Liver (tissue), 9 donors: ENCODE data around the gene CARD11. TPM values are rescaled to one million over a fixed set of nuclear protein-coding genes. Genes with fewer than 3 reads are reported as not detected.

ENCODE experiments used
- DNase-seq: peaks from one replicate; pipeline ENCODE4 v3.0.0-alpha.2; 2017; ENCODE audit warnings: low spot score
- H3K27ac ChIP-seq, 2 donors: one replicate each; pipeline ENCODE4 v1.7.0; 2013; ENCODE audit warnings: inconsistent platforms in 2 of 2, low read length in 2 of 2, control low read depth in 1 of 2, low read depth in 1 of 2, mild to moderate bottlenecking in 1 of 2
- H3K27me3 ChIP-seq, 4 donors: one replicate each; pipeline versions ENCODE4 v1.6.1 to v1.7.0; 2013; ENCODE audit warnings: low read length in 3 of 4, inconsistent platforms in 1 of 4, mild to moderate bottlenecking in 1 of 4, moderate library complexity in 1 of 4; ENCODE audit not compliant: control insufficient read depth in 4 of 4, insufficient read depth in 4 of 4
- H3K36me3 ChIP-seq, 4 donors: one replicate each; pipeline versions ENCODE4 v1.6.1 to v1.7.0; 2013; ENCODE audit warnings: low read length in 3 of 4, mild to moderate bottlenecking in 3 of 4, low read depth in 1 of 4, moderate library complexity in 1 of 4; ENCODE audit not compliant: control insufficient read depth in 4 of 4, insufficient read depth in 3 of 4
- H3K4me1 ChIP-seq, 4 donors: one replicate each; pipeline versions ENCODE4 v1.6.1 to v1.7.0; 2013; ENCODE audit warnings: low read length in 3 of 4, mild to moderate bottlenecking in 3 of 4, moderate library complexity in 1 of 4; ENCODE audit not compliant: control insufficient read depth in 4 of 4, insufficient read depth in 4 of 4
- H3K4me3 ChIP-seq, 3 donors: one replicate each; pipeline versions ENCODE4 v1.6.1 to v1.7.0; 2013; ENCODE audit warnings: low read length in 3 of 3, control low read depth in 1 of 3, low read depth in 1 of 3, mild to moderate bottlenecking in 1 of 3
- H3K9ac ChIP-seq, 2 donors: one replicate each; pipeline ENCODE4 v1.7.0; 2013; ENCODE audit warnings: low read length in 2 of 2, mild to moderate bottlenecking in 2 of 2, moderate library complexity in 2 of 2, control low read depth in 1 of 2, low read depth in 1 of 2
- H3K9me3 ChIP-seq, 4 donors: one replicate each; pipeline versions ENCODE4 v1.6.1 to v1.7.0; 2013; ENCODE audit warnings: low read length in 3 of 4; ENCODE audit not compliant: control insufficient read depth in 4 of 4
- ATF3 ChIP-seq: IDR thresholded peaks from 2 replicates; pipeline ENCODE4 v1.6.1; 2016; ENCODE audit warnings: antibody characterized with exemption
- CTCF ChIP-seq: fragments of 150-350 bp; IDR thresholded peaks from 2 replicates; pipeline ENCODE4 v1.5.1; 2017; ENCODE audit warnings: improper control_type of control experiment, low read depth, low read length; ENCODE audit not compliant: missing input control
- EGR1 ChIP-seq, 2 donors: IDR thresholded peaks; 2 replicates each; pipeline ENCODE4 v1.6.1; 2016 to 2018; ENCODE audit warnings: antibody characterized with exemption in 2 of 2, low read depth in 2 of 2
- FOXA1 ChIP-seq: IDR thresholded peaks from 2 replicates; pipeline ENCODE4 v1.6.1; 2016; ENCODE audit warnings: antibody characterized with exemption
- FOXA2 ChIP-seq: IDR thresholded peaks from 2 replicates; pipeline ENCODE4 v1.6.1; 2016; ENCODE audit warnings: antibody characterized with exemption
- GABPA ChIP-seq, 2 donors: IDR thresholded peaks in 1 of 2; conservative IDR thresholded peaks in 1 of 2; 2 replicates each; pipeline ENCODE4 v1.6.1; 2016; ENCODE audit warnings: antibody characterized with exemption in 2 of 2, mild to moderate bottlenecking in 1 of 2, moderate library complexity in 1 of 2
- HNF4A ChIP-seq, 2 donors: conservative IDR thresholded peaks; 2 replicates each; pipeline ENCODE4 v1.6.1; 2016; ENCODE audit warnings: antibody characterized with exemption in 2 of 2, mild to moderate bottlenecking in 2 of 2
- HNF4G ChIP-seq: IDR thresholded peaks from 2 replicates; pipeline ENCODE4 v1.6.1; 2016; ENCODE audit warnings: antibody characterized with exemption
- JUND ChIP-seq, 2 donors: IDR thresholded peaks; 2 replicates each; pipeline ENCODE4 v1.6.1; 2016; ENCODE audit warnings: antibody characterized with exemption in 2 of 2
- MAX ChIP-seq: IDR thresholded peaks from 2 replicates; pipeline ENCODE4 v1.6.1; 2016; ENCODE audit warnings: antibody characterized with exemption
- NR2F2 ChIP-seq: IDR thresholded peaks from 2 replicates; pipeline ENCODE4 v1.6.1; 2016; ENCODE audit warnings: antibody characterized with exemption
- RAD21 ChIP-seq, 2 donors: IDR thresholded peaks; 2 replicates each; pipeline ENCODE4 v1.6.1; 2016; ENCODE audit warnings: antibody characterized with exemption in 2 of 2, mild to moderate bottlenecking in 2 of 2
- REST ChIP-seq: IDR thresholded peaks from 2 replicates; pipeline ENCODE4 v1.6.1; 2016; ENCODE audit warnings: antibody characterized with exemption, mild to moderate bottlenecking
- RXRA ChIP-seq, 2 donors: IDR thresholded peaks; 2 replicates each; pipeline ENCODE4 v1.6.1; 2017 to 2018; ENCODE audit warnings: antibody characterized with exemption in 2 of 2, mild to moderate bottlenecking in 1 of 2
- SP1 ChIP-seq: IDR thresholded peaks from 2 replicates; pipeline ENCODE4 v1.6.1; 2018; ENCODE audit warnings: antibody characterized with exemption, mild to moderate bottlenecking
- TAF1 ChIP-seq: conservative IDR thresholded peaks from 2 replicates; pipeline ENCODE4 v1.6.1; 2016; ENCODE audit warnings: antibody characterized with exemption, mild to moderate bottlenecking
- YY1 ChIP-seq: IDR thresholded peaks from 2 replicates; pipeline ENCODE4 v1.6.1; 2016; ENCODE audit warnings: antibody characterized with exemption, mild to moderate bottlenecking
- ZBTB33 ChIP-seq: IDR thresholded peaks from 2 replicates; pipeline ENCODE4 v1.6.1; 2016; ENCODE audit warnings: antibody characterized with exemption
- WGBS: extraction: QIAGEN DNeasy Blood & Tissue Kit; methylation state at CpG from one replicate; pipeline ENCODE4 v1.1.7; 2013; 5-methylcytosine and 5-hydroxymethylcytosine counted together
- polyA plus RNA-seq, 2 donors: library from polyadenylated mRNA; stranded (reverse) in 1 of 2; unstranded in 1 of 2; fragments of 200-250 nt in 1 of 2; fragments of >200 nt in 1 of 2; fragmentation: Nextera tagmentation in 1 of 2; extraction: Ambion mirVana in 1 of 2; gene quantifications; one replicate each; pipeline versions ENCODE4 v1.2.1 to v1.2.3, GENCODE V29; 2013 to 2015
- total RNA-seq, 2 donors: library from RNA; depleted of rRNA; stranded (reverse); fragments of >200 nt; gene quantifications; one replicate each; pipeline ENCODE4 v1.2.3, GENCODE V29; 2014
- donor health status: healthy.
- donor health status: healthy.
- donor health status: healthy.
- donor health status: healthy.
- donor health status: healthy.

The CARD11 gene
- total and polyA plus RNA-seq, 4 donors, result 0.42 to 1.3 (median 0.83) TPM

GRCh38 chr7:2970307-2970664, 73.4 kb downstream of the CARD11 start:
- WGBS, result 91% methylated on average over 4 of the region's 4 CpGs
- Histone ChIP-seq H3K4me1 (no peaks in the 10 kb centered on the region), H3K36me3 (no peaks in the 10 kb centered on the region), H3K4me3 (no peak overlapping the region), H3K9me3 (peaks cover 0 to 16% (median 11%) of the 10 kb centered on the region in 4 donors), H3K27ac (no peak overlapping the region), H3K27me3 (no peaks in the 10 kb centered on the region), H3K9ac (no peak overlapping the region)
- no peak for DNase-seq
- TF ChIP-seq NR2F2, result no peak
- TF ChIP-seq HNF4A (conservative IDR thresholded peaks at IDR 0.05), result no peak
- no peak for TF ChIP-seq HNF4G
- TF ChIP-seq ATF3, result no peak
- TF ChIP-seq CTCF, result no peak
- no peak for TF ChIP-seq FOXA2
- TF ChIP-seq EGR1 (IDR thresholded peaks at IDR 0.05; ENCODE audit: low read depth in 2 of 2), result no peak
- no peak for TF ChIP-seq FOXA1
- no peak for TF ChIP-seq MAX
- TF ChIP-seq JUND (IDR thresholded peaks at IDR 0.05), result no peak
- no peak for TF ChIP-seq SP1
- TF ChIP-seq YY1, result no peak

GRCh38 chr7:2969398-2970306, 74.0 kb downstream of the CARD11 start:
- Histone ChIP-seq H3K4me3 (no peak overlapping the region), H3K9me3 (peaks cover 0 to 17% (median 11%) of the 10 kb centered on the region in 4 donors), H3K27ac (no peak overlapping the region), H3K27me3 (no peaks in the 10 kb centered on the region), H3K4me1 (no peaks in the 10 kb centered on the region), H3K36me3 (no peaks in the 10 kb centered on the region), H3K9ac (no peak overlapping the region)
- 93% methylated on average over 6 of the region's 6 CpGs for WGBS
- DNase-seq, result no peak
- no peak for TF ChIP-seq HNF4A (conservative IDR thresholded peaks at IDR 0.05)
- TF ChIP-seq MAX, result no peak
- TF ChIP-seq FOXA2, result no peak
- TF ChIP-seq FOXA1, result no peak
- no peak for TF ChIP-seq SP1
- no peak for TF ChIP-seq ATF3
- no peak for TF ChIP-seq HNF4G
- no peak for TF ChIP-seq GABPA (IDR thresholded peaks at IDR 0.05 in 1 of 2, conservative IDR thresholded peaks at IDR 0.05 in 1 of 2)
- TF ChIP-seq TAF1, result no peak
- TF ChIP-seq NR2F2, result no peak
- no peak for TF ChIP-seq ZBTB33
- TF ChIP-seq RAD21 (IDR thresholded peaks at IDR 0.05), result no peak
- TF ChIP-seq REST, result no peak
- TF ChIP-seq RXRA (IDR thresholded peaks at IDR 0.05), result no peak
- TF ChIP-seq EGR1 (IDR thresholded peaks at IDR 0.05; ENCODE audit: low read depth in 2 of 2), result no peak
- no peak for TF ChIP-seq YY1
- TF ChIP-seq CTCF, result no peak
- no peak for TF ChIP-seq JUND (IDR thresholded peaks at IDR 0.05)
